ENCODE results near the gene THTPA.

Gene THTPA

GRCh38 chr14:23551266-23552028 lies 4.6 kb upstream of the THTPA start, which contains the start of gene ZFHX2:
Gene ZFHX2, minus strand, starts transcription at chr14:23551765. Its CDS starts 16,440 bp downstream, at chr14:23535325.
- no peak for DNase-seq

DNA sequence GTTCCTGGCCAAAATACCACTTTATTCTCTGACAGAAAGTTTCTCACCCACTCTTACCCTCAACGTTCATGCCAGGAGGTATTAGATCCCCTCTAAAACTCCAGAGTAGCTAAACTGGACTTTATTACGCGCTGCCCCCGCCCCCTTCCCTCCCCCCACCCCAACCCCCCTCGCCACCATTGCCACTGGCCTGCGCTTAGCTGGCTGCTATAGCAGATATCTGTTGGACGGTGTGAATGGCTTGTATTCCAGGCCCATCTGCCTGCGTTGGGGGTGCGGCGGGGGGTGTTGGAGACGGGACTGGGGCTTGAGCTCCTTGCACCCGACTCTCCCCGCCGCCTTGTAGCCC lies 564 bp upstream of the THTPA start:
- no peak for DNase-seq

- no peak for DNase-seq
These were observed 799 bp downstream of the THTPA start for GRCh38 chr14:23556700-23557440.

- DNase-seq: no peak
These were observed 1.4 kb downstream of the THTPA start for GRCh38 chr14:23557521-23557920.

DNA sequence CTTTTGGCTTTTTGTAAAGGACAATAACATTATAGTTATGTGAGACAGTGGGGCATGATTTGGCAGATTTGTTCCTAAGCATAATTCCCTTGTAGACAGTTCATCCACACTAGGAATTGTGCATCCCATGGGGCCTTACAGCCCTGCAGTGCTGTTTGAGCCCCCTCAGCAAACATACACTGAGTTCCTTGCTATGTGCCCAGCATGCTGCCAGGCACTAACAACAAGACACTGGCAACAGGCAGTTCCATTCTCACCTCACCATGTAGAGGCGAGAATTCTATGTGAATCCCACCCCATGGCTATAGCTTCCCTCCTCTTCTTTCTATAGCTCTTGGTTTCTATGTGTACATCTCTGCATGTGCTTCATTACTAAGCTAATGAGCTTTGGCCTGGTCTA lies 1.9 kb downstream of the THTPA start:
- DNase-seq: no peak

DNA sequence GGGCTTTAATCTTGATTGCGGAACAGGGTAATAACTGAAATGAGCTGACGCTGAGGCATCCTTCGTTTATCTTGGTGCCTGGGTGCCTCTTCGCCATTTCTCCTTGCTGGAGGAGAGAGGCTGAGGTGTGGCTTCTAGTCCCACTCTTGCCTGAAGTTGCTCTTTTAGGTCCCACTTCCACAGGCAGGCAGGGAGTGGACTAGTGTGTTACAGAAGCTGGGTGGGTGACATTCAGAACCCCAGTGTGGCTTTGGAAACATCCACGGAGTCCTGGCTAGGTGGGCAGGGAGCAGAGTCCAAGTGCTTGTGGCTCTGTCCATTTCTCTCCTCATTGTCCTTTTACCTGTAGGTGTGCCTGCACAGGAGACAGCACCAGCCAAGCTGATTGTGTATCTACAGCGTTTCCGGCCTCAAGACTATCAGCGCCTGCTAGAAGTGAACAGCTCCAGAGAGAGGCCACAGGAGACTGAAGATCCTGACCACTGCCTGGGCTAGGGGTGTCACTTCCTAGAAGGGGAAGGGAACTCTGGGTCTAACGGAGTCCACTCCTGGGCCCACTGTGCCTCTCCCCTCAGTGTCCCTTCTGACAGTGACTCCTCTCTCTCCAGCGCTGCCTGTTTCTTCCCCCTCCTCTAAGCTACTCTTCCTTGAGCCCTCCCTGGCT lies 2.4 kb downstream of the THTPA start:
- DNase-seq: no peak

DNA sequence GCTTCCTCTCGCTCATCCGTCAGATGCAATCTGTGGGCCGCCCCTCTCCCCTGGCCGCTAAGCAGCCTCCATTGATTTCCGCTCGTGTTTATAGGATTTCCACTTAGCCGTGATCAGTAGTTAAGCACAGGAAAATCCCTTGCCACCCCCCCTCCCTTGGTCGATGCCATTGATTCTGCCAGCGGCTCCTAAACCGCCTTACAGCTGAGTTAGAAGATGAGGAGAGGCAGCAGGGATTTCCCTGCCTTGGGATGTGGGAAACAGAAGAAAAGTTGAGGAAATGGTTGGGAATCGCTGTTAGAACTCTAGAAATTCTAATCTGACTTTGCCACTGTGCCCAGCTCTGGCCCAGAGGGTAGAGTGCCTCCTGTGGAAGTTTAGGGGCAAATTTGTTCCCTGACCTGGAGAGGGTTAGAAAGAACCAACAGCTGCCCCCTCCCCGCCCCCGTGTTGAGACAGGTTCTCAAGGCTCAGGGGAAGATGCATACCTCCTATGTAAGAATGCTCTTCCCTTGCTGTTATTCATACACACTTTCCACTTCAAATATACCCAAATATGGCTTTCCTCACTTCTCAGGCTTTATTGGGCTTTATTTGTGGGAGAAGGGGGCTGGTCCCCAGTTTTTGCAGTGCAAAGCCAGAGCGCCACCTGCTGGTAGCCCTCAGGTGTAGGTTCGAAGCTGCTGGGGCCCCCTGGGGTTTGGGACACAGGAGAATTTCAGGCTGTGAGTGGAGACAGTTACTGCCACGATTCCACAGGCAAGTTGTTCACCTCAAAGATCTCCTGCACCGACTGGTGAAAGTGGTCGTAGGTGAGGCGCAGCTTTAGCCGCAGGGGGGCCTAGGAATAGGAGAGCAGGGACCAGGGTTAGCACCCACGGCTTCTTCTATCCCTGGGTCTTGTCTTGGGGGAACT lies 3.2 kb downstream of the THTPA start:
- DNase-seq: no peak

DNA sequence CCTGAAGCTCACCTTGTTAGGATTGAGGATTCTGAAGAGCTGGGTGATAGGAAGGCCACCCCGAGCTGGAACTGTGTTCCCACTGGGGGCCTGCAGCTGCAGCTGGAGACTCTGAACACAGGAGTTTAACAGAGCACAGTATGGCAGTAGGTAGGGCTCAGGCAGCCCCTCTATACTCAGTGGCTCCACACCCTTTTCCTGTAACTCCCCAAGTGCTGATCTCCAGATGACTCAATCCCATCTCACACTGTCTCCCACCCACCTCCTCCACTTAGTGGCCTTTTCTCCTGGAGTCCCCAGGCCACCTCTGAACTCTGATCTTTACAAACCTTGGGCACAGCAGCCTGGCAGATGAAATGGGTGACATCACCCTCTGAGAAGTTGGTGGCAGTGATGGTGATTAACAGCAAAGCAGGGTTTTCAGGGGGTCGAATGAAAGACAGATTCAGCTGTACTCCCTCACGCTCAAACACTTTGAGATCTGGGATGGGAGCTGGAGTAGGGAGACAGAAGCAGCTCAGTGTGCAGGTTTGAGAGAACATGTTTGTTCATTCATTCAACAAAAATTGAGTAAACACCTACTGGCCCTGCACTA lies 4.0 kb downstream of the THTPA start:
- no peak for DNase-seq

DNA sequence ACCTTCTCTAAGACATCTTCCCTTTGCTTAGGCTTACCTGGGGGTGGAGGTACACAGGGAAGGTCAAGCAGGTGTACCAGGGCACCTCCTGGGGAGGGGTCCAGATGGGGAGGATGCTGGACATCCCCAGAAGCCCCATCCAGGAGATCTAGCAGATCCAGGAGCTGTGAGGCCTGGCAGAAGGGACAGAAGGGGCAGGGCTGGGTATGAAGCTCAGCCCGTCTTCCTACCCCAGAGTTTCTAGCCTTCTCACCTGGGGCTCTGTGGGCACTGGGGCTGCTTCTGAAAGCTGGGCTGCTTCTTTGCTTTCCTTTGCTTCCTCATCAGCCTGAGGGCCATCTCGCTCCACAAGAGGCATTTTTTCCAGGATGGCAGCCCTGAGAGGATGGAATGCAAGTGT lies 5.2 kb downstream of the THTPA start:
- no peak for DNase-seq

- no peak for DNase-seq
These were observed 6.1 kb downstream of the THTPA start for GRCh38 chr14:23561873-23562821.

GRCh38 chr14:23562822-23563472 lies 6.9 kb downstream of the THTPA start:
- no peak for DNase-seq

GRCh38 chr14:23563473-23564180 lies 7.6 kb downstream of the THTPA start:
- no peak for DNase-seq

DNA sequence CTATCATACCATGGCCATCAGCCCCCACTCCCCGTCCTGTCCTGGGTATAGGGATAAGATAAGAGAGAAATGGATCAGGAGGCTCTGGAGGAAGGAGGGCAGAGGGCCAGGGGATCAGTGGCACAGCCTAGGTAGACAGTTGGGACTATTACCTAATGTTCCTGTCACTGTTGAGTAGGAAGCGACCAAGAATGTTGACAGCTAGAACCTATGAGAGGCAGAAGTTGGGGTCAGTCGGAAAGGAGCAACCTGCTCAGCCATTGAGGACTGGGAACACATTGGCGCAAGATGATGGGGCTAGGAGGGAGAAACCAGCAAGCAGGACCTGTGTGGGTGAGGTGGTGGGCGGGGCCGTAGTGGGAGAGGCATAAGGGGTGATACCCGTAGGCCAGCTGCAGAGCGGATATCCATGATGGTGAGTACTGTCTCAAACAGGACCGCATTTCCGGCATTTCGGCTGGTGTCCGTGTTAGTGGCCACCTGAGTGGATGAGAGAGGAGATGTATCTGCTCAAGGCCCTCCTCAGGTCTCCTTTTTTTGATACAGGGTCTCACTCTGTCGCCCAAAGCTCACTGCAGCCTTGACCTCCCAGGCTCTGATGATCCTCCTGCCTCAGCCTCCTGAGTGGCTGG lies 8.2 kb downstream of the THTPA start:
- DNase-seq: no peak

GRCh38 chr14:23564876-23565275 lies 8.8 kb downstream of the THTPA start:
- no peak for DNase-seq

GRCh38 chr14:23565626-23566025 lies 9.6 kb downstream of the THTPA start:
- no peak for DNase-seq

- no peak for DNase-seq
These were observed 10.2 kb downstream of the THTPA start for GRCh38 chr14:23566112-23566777.

DNA sequence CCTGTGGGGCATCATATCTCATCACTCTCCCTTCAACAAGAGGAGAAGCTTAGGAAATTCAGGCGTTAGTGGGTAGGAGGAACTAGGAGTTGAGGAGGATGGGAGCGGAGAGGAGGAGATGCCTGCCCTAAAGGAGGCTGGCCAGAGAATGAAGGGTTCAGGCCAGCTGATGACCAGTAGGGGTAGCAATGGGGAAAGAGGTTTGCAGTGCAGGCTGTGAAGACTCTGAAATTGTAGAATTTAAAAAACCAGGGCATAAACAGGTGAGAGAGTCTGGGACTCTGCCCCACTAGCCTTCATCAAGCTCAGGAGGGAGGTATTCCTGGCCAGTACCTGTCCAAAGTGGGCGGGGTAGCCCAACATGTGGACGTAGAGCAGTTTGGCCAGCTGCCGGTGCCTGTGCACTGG lies 10.7 kb downstream of the THTPA start:
- DNase-seq: no peak

GRCh38 chr14:23567186-23568020 lies 11.3 kb downstream of the THTPA start, which contains the start of gene AP1G2:
Gene AP1G2, minus strand, starts transcription at chr14:23567791. Its CDS starts 477 bp downstream, at chr14:23567314.
- no peak for DNase-seq

All from GOT3 (cell line).